Stimulated activated naive CD4-positive, alpha-beta T cell (primary cell): Measurements from ENCODE around the gene HTN3.
"Not testable (repeated sequence)": the region's sequence is repeated elsewhere in the genome, so short reads cannot be mapped to it uniquely, and the experiment has no call there.

Experiments used
- DNase-seq, 6 experiments: peaks; one replicate each; lab custom pipeline; 2025; lab: John Stamatoyannopoulos, UW

Gene HTN3

DNA sequence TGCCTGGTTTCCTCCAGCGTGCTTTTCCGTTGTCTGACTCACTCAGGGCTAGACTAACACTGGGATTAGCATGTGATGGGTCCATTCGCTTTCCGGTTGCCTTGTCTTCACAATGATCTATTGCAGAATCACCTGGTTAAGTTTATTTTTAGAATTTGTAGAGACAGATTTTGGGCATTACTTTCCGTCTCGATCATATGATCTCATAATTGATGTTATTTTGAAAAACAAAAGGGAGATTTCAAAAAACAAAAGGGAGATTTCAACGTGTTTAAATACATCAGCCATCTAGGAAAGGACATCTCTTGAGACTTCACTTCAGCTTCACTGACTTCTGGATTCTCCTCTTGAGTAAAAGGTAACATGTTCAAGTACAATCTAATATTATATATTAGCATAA is at the start of gene HTN3:
TSS of gene HTN3 (plus strand) at position 301 of the 400 bp plus-strand sequence. CDS start 2,282 bp downstream, outside the sequence.
- DNase-seq, result not testable (repeated sequence)

DNA sequence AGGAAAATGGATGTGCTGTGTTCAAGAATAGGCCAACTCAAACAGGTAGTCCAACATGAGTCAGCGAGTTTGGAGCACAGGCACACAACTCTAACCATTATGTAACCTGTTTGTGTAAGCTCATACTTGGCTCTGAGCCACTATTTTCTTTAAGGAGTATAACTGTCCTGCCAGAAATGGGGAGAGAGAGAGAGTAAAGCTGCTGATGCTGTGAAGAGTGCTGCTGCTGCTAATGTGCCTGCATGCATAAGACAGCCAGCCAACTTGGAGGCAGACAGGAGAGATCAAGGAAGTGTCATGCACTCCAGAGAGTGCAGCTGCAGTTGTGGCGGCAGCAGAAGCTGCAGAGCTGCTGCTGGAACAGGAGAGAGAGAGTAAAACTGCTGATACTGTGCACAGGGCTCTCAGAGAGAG is 44.2 kb upstream of the HTN3 start:
- no peak for DNase-seq

- DNase-seq, result no peak
These were observed 41.6 kb upstream of the HTN3 start for GRCh38 chr4:69986663-69987062.

- no peak for DNase-seq
These were observed 37.2 kb upstream of the HTN3 start for GRCh38 chr4:69991016-69991415.

GRCh38 chr4:69994782-69995181 is 33.5 kb upstream of the HTN3 start:
- no peak for DNase-seq

- DNase-seq, result no peak
These were observed 32.7 kb upstream of the HTN3 start, which contains the start of gene STATH for GRCh38 chr4:69995526-69996016. Gene STATH, plus strand, starts transcription at chr4:69995966. Its CDS starts 2,472 bp downstream, at chr4:69998438.

- DNase-seq, result no peak
These were observed 28.8 kb upstream of the HTN3 start for GRCh38 chr4:69999420-69999819.

DNA sequence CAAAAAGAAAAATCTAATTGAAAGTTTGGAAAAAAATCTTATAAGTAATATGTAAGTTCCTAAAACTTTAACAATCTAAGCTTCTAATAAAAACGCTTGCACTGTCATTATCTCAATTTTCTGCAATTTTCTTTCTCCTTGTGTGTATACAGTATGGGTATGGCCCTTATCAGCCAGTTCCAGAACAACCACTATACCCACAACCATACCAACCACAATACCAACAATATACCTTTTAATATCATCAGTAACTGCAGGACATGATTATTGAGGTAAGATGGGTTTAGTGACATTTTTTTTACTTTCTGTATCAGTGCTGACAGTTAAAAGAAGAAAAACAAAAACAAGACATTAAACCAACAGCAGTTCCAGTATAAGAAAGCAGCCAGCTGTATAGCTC is 27.5 kb upstream of the HTN3 start:
- no peak for DNase-seq

GRCh38 chr4:70002507-70002906 is 25.8 kb upstream of the HTN3 start:
- no peak for DNase-seq

DNA sequence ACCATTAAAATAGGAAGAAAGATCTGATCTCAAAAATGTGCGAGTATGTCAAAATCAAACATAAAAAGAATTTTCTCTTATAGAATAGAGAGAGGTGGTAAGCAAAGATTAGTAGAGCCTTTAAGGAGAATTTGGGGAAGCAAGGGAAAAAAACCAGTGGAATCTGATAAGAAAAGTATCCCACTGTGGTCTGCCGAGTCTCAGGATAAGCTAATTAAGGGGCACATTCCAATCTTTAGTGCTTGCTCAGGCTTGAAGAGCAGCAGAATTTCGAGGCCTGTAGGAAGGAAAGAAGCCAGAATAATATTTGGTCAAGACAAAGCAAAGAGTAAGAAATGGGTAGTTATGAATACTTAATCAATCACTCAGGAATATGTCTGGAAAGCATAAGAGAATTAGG is 19.5 kb upstream of the HTN3 start:
- no peak for DNase-seq

DNA sequence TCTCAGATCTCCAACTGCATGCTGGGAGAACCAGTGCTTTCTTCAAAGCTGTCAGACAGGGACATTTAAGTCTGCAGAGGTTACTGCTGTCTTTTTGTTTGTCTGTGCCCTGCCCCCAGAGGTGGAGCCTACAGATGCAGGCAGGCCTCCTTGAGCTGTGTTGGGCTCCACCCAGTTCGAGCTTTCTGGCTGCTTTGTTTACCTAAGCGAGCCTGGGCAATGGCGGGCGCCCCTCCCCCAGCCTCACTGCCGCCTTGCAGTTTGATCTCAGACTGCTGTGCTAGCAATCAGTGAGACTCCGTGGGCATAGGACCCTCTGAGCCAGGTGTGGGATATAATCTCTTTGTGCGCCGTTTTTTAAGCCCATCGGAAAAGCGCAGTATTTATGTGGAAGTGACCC is 9.3 kb upstream of the HTN3 start:
- not testable (repeated sequence) for DNase-seq

- no peak for DNase-seq
These were observed 5.0 kb upstream of the HTN3 start for GRCh38 chr4:70023218-70023617.

- no peak for DNase-seq
These were observed 1.2 kb upstream of the HTN3 start for GRCh38 chr4:70027011-70027410.

DNA sequence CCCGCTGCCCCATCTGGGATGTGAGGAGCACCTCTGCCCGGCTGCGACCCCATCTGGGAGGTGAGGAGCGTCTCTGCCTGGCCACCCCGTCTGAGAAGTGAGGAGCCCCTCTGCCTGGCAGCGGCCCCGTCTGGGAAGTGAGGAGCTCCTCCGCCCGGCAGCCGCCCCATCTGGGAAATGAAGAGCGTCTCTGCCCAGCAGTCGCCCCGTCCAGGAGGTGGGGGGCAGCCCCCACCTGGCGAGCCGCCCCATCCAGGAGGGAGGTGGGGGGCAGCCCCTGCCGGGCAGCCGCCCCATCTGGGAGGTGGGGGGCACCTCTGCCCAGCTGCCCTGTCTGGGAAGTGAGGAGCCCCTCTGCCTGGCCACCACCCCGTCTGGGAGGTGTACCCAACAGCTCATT is 9.3 kb downstream of the HTN3 start:
- not testable (repeated sequence) for DNase-seq

DNA sequence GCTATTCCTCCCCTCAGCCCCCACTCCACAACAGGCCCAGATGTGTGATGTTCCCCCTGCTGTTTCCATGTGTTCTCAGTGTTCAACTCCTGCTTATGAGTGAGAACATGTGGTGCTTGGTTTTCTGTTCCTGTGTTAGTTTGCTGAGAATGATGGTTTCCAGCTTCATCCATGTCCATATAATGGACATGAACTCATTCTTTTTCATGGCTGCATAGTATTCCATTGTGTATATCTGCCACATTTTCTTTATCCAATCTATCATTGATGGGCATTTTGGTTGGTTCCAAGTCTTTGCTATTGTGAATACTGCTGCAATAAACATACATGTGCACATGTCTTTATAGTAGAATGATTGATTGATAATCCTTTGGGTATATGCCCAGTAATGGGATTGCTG is 11.7 kb downstream of the HTN3 start:
- DNase-seq, result not testable (repeated sequence)

- DNase-seq, result no peak
These were observed 13.5 kb downstream of the HTN3 start for GRCh38 chr4:70041652-70042286.

DNA sequence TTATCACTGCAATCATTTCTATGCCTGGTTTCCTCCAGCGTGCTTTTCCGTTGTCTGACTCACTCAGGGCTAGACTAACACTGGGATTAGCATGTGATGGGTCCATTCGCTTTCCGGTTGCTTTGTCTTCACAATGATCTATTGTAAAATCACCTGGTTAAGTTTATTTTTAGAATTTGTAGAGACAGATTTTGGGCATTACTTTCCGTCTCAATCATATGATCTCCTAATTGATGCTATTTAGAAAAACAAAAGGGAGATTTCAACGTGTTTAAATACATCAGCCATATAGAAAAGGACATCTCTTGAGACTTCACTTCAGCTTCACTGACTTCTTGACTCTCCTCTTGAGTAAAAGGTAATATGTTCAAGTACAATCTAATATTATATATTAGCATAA is 21.9 kb downstream of the HTN3 start, which contains the start of gene HTN1:
TSS of gene HTN1 (plus strand) at position 301 of the 400 bp plus-strand sequence. CDS start 2,639 bp downstream, outside the sequence.
- DNase-seq, result not testable (repeated sequence)

DNA sequence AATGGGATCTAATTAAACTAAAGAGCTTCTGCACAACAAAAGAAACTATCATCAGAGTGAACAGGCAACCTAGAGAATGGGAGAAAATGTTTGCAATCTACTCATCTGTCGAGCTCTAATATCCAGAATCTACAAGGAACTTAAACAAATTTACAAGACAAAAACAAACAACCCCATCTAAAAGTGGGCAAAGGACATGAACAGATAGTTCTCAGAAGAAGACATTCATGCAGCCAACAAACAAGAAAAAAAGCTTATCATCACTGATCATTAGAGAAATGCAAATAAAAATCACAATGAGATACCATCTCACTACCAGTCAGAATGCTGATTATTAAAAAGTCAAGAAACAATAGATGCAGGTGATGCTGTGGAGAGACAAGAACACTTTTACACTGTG is 28.3 kb downstream of the HTN3 start:
- not testable (repeated sequence) for DNase-seq

- no peak for DNase-seq
These were observed 29.4 kb downstream of the HTN3 start for GRCh38 chr4:70057651-70058050.

GRCh38 chr4:70059149-70059548 is 30.9 kb downstream of the HTN3 start:
- no peak for DNase-seq

DNA sequence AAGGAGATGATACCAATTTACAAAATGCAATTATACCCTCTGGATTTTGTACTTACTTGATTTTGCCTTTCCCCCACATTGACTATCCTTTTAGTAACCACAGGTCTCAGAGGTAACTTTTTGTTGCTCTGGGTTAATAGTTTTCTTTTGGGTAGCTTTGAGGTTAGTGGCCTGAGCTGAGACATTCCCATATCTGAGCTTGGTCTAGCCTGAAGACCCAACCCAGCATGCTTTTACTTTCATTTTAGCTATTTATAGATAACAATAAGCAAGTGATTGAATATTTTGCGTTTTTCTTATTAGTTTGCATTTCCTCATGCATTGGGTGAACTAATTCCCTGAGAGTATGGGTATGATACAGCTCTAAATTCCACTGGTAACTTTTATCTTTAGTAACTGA is 33.7 kb downstream of the HTN3 start:
- no peak for DNase-seq

- DNase-seq, result no peak
These were observed 51.9 kb downstream of the HTN3 start for GRCh38 chr4:70080205-70080604.
